Activated CD4-positive, alpha-beta T cell treated with anti-CD3 and anti-CD28 coated beads, Interleukin-2, amount 50 U/mL, for 1 hour (primary cell): ENCODE data around the gene IL10RA.
A peak's percentile ranks its signal among the peaks of the same experiment; 100 is the strongest.
"Not testable (repeated sequence)": the region's sequence is repeated elsewhere in the genome, so short reads cannot be mapped to it uniquely, and the experiment has no call there.

Source experiments
- DNase-seq: peaks from one replicate; pipeline ENCODE4 v3.0.0-alpha.2; 2020

The IL10RA gene

DNA sequence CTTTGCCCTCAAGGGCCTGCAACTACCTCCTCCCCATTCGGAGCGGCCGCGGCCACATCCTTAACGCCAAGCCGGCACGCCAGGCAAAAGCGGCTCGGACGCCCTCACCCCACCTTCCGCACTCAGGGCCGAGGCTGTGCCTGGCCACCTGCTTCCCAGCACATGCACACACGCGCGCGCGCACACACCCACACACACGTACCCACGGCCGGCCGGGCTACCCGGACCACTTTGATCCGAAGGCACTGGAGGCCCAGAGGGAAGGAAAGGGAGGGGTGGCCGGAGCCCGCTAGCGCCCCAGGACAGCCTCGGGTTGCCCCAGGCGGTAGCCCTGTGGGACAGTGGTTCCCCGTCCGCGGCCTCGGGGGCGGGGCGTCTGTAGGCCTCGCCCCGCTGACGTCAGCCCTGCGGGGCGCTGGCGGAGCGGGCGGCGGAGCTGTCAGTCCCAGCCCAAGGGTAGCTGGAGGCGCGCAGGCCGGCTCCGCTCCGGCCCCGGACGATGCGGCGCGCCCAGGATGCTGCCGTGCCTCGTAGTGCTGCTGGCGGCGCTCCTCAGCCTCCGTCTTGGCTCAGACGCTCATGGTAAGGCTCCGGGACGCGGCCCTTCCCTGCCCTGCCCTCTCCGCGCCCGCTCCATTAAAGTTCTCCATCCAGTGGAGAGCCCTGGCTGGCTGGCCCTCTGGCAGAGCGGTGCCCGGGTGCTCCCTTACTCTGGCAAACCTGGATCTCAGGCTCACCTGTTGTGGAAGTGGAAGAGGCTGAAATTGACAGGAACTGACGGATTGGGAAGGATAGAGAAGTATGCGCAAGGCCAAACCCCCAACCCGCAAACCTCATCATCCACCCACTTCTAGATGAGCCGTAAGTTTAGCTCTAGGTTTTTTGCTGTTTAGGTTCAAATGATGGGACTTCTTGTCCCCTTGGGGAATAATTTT, at the start of gene IL10RA:
Gene IL10RA, plus strand, starts transcription at position 442 of the 935 bp plus-strand sequence. Its CDS starts 74 bp downstream, at position 516.
- peak; percentile 77 for DNase-seq

DNA sequence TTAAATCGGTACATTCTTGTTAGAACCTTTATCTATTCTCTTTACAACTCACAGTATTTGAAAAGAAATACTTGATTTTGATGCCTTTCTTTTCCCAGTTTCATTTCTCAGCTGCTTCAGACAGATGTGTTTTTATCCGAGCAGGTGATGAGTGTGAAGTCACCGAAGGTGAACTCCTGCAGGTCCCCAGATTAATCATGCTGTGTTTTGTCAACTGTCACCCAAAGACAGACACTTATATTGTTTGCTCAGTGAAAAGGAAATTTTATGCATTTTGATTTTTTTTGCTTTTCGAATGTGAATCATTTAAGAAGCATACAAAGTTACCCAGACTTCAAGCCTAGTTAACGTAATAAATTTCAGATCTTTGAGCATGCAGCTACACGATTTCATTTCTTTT, 49.2 kb upstream of the IL10RA start:
- DNase-seq = no peak

DNA sequence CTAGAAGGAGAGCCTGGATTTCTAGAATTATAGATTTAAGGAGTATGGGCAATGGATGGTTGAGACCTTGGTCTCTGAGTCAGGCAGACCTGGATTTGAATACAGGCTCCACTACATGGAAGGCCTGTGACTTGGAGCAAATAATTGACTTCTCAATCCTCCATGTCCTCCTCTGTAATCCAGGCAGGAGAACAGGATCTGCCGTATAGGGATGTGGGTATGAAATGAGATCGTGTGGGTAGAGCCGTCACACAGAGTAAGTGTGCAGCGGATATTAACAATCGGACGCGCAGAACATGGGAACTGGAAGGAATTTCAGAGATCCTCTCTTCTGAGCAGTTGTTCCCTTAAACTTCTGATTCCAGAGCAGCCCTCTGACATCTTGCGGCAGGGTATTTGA, 45.5 kb upstream of the IL10RA start:
- no peak for DNase-seq

DNA sequence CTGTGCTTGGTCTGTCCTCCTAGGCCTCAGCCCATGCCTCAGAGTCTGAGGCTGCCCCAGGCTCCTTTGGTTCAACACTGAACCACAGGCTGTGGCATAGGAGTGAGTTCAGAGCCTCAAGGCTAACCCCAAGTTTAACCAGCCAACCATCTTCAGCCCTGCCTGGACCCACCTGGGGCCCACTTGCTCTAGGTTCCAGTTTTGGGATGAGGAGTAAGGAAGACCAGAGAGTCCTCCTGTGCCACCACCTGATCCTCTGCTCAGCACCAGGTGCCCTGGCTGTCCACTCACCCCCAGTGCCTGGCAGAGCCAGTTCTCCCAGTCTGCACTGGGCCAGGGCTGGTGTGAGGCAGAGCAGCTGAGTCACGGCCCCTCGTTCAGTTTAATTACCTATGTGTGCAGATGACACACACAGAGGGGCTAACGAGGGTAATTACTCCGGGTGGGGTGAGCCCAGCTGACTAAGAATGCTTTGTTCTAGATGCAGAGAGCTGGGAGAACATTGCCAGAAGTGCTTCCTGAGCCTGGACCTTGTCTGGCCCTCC, 45.0 kb upstream of the IL10RA start:
- no peak for DNase-seq

DNA sequence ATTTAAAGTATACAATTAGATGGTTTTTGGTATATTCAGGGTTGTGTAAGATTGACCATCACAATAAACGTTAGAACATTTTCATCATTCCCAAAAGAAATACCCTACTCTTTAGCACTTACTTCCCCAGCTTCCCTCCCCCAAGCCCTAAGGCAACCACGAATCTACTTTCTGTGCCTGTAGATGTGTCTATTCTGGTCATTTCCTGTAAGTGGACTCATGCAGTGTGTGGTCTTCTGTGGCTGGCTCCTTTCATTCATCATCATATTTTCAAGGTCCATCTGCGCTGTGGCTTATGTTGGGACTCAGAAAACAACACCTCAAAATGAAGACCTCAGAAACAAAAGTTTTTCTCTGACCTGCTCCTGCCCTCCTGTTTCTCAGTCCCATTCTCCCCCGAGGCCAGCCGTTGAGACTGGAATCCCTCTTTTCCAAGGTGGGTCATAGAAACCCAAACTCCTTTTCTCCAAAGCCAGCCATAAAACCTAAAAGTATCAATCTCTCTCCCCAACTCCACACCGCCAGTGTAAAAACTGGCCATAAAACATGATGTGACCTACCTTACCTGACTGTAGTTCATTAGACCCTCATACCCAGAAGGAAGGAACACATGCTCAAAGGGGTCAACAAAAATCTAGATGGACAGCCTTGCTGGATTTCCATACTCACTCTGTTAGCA, 44.1 kb upstream of the IL10RA start:
- DNase-seq = no peak

DNA sequence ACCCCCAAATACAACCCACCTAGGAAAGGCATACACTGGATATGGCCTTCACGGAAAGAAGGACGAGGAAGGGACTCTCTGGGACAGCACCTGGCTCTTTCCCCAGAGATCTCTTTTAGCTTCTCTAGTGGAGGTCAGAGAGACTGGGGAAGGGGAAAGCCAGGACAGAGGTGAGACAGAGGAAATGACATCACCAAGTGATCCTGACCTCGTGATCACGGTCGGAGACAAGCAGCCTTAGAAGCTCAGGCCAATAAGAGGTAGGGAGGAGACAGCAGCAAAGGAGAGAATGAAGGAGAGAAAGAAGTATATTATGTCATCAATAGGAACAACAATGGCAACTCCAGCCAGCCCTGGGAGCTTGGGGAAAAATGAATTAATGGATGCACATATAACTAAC, 41.6 kb upstream of the IL10RA start:
- no peak for DNase-seq

DNA sequence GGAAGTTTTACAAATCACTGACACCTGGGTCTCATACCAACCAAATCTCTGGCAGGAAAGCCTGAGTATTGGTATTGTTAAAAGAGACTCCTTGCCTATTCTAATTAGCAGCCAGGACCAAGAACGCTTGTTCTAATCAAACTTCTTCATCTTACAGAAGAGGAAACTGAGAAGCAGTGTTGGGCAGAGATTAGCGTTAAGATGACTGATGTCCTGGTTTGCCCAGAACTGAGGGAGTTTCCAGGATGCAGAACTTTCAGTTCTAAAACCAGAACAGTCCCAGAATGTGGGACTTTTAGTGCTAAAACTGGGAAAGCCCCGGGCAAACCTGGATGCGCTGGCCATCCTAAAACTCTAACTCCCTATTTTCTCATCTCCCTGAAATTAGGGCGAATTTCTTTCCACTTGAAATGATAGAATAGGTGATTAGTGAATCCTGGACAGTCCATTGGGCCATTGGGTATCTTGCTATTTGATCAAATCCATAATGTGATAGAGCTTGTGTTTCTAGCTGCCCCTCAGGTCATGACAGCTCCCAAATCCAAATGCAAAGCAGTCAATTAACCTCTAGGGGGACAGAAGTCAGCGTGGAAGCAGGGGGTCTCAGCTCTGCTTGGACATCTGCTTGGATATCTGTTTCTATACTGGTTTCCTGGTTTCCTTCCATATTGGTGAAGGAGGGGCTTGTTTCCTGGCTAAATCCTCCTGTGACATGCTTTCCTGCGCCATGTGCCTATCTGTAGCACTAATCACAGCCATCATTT, 41.0 kb upstream of the IL10RA start:
- DNase-seq = no peak

DNA sequence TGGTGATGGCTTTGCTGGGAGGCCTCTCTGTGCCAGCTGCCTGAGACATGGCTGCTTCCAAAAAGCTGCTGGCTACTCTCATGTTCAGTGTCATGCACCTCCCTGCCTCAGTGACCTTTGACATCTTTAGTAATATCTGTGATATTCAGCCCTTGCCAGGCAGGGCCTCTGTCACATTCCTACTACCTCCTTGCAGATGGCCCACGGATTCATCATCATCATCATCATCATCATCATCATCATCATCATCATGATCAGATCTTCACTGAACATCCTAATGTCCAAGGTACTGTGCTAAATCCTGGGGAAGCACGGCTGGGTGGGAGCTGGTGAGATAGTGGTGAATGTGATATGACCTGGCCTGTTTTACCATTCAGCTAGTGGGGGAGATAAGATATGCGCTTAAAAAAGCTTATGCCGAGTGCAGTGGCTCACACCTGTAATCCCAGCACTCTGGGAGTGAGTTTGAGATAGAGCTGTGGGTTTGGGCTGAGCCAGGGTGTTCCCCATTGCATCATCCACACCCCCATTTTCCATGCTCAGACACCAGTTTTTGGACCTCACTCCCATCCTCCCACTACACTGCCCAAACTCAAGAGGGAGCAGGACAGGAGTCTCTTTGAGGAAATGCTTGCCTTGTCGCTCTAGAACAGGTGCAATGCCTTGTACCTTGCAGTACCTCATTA, 39.9 kb upstream of the IL10RA start:
- DNase-seq = no peak

DNA sequence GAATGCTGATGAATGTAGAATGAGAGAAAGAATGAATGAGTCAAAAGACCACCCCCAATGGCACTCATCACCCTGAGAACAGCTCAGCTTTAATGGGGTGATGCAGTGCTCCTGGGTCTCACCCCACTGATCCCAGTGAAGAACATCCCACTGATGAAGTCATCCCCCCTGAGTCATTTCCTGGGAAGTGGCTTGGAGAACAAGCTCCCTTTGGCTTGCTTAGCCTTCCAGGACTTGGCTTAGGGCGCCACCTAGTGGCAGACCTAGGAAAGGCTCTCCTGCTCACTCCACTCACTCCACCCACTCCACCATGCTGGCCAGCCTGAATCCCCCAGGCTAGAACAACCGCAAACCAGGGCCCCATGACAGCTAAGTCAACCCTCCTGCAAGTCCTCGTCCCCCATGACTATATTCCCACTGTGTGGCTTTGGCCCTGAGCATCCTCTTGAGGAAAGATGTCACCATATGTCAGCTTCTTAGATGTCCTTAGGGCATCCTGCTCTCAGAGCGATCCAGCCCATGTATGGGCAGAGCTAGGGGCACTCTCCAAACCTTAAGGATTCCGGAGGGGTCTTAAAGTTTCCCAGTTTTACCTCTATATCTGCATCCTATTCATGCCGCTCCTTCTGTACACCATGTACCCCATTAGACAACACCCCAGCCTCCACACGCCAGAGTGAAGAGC, 39.2 kb upstream of the IL10RA start:
- peak; percentile 81 for DNase-seq

DNA sequence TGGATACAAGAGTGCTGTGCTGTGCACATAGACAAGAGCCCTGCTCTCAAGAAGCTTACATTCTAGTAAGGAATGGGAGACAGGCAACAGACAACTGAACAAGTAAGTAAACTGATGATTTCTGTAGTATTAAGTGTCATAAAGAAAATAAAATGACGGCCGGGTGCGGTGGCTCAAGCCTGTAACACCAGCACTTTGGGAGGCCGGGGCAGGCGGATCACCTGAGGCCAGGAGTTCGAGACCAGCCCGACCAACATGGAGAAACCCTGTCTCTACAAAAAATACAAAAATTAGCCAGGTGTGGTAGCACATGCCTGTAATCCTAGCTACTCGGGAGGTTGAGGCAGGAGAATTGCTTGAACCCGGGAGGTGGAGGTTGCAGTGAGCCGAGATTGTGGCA, 38.4 kb upstream of the IL10RA start:
- not testable (repeated sequence) for DNase-seq

DNA sequence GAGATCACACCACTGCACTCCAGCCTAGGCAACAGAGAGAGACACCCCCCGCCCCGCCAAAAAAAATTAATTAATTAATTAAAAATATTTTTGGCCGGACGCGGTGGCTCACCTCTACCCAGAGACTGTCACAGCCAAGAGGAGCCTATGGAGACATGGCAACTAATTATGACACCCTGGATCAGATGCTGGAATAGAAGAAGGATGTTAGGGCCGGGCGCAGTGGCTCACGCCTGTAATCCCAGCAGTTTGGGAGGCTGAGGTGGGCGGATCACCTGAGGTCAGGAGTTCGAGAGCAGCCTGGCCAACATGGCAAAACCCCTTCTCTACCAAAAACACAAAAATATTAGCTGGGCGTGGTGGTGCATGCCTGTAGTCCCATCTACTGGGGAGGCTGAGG, 37.7 kb upstream of the IL10RA start:
- not testable (repeated sequence) for DNase-seq

DNA sequence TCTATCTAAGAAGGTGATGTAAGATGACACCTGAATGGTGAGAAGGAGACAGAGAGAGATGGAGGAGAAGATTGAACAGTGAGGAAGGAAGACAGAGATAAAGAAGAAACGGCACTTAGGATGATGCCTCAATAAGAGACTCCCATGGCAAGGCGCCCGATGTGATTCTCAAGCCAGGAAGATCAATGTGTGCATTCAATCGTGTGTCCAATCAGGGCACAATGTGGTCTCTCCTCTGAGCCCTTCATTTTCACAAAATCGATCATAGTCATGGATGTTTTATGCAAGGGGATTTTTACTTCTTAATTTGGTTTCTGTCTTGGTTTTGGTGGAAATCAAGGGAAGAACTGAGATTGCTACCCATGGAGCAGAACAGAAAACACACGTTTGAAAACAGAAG, 37.1 kb upstream of the IL10RA start:
- no peak for DNase-seq

DNA sequence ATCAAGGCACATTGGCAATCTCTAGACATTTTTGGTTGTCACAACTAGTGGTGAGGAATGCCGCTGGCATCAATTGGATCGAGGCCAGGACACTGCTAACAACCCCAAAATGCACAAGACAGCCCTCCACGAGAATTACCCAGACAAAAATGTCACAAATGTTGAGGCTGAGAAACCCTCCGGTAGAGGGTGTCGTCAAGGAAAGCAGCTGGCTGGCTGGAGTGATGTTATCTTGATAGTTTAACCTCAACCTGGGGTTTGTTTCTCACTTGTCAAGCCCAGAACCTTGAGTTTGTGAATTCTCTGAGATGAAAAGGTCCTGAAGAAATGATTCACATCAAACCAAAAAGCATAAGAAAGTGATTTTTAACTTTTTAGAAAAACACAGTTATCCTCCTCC, 35.9 kb upstream of the IL10RA start:
- DNase-seq = peak; percentile 59

DNA sequence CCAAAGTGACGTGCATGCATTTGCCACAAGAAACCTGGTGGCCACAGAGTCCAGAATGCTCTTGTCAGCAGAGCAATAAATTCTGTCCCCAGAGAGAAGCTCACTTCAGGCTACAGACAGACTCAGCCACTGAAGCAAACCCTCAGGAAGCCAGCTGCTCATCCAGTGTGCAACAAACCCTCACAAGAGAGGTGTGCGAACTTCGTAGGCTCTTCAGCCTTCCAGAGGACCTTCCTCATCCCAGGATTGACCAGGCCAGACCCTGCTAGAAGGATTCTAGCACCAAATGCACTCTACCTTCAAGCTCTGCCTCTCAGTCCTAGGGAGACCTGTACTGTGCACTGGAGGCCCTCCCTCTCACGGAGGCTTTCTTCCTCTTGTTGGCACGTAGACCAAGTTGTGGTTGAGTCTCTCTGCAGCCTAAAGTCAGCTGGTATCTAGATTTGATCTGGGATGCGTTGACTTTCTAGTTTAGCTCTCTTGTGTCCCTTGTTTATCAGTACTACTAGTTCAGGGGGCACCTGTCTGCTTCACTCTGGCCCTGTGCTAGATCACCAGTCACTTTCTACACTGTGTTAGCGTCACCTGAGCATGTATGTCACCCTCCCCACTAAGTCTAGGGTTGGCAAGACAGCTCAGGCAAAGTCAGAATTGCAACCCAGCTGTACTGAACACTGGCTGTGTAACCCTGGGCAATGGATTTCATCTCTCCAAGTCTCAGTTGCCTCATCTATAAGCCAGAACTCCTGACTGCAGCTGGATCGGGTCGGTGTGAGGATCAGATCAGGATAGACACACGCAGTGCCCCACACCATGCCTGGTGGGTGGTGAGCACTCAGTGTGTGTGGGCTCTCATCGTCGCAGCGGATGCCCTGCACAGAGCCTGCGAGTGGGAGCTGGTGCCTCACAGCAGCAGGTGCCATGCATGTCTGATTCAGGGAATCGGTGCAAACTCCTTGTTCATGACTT, 34.9 kb upstream of the IL10RA start:
- DNase-seq = peak; percentile 36

DNA sequence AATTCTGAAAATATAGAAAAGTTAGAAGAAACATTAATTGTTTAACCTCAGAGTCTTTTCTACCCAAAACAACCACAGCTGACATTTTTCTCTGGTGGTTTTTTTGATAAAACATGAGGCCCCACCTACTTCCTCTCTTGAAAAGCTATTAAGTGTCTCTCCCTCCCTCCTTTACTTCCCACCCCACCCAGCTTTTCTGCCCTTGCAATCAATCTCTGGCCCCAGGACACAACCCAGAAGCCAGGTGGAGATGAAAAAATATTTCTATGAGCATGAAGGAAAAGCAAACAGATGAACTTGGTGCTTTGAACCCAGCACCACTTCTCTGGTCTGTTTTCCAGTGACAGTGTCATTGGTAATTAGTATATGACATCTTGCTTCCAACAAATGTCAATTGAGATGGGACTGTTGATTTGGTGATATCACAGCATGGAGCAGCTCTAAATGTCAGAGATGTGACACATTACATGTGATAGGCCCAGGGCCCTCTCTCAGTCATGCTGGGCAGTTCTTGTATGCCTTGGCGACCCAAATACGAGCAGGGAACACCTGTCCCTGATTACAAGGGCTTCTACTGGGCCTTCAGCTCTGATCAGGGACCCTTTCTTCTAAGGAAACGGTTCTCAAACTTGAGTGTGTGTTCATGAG, 33.0 kb upstream of the IL10RA start:
- DNase-seq = no peak

DNA sequence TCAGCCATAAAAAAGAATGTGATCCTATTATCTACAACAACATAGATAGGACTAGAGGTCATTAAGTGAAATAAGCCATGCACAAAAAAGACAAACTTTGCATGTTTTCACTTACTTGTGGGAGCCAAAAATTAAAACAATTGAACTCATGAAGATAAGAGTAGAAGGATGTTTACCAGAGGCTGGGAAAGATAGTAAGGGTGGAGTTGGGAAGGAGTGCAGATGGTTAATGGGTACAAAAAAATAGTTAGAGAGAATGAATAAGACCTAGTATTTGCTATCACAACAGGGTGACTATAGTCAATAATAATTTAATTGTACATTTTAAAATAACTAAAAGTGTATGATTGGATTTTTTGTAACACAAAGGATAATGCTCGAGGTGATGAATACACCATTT, 27.2 kb upstream of the IL10RA start:
- no peak for DNase-seq

DNA sequence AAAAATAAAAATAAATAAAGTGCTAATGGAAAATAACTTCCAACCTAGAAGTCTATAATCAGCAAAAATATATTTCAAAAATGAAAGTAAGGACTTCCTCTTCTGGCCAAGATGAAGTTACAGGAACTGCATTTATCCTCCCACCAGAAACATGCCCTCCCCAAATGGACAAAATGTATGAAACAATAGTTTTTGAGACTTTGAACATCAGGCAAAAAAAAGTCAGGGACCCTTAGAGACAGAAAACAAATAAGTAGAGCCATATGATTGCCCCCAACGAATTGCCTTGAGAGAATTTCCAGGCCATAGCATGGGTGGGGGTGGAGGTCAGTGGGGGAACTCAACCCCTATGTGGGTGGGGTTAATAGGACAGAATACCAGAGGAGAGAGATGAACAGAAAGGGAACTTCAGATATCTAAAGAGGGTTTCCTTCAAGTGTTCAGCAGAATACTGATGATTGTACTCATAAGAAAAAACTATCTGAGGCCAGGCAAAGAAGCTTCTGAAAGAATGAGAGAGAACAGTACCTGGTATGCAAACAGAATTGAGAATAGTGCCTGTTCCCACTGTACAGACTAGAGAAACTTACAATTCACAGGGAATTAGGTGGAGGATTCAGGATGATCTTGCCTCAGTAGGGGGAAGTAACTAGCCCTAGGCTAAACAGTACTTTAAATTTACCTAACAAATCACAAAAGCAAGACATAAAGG, 26.6 kb upstream of the IL10RA start:
- DNase-seq = no peak

DNA sequence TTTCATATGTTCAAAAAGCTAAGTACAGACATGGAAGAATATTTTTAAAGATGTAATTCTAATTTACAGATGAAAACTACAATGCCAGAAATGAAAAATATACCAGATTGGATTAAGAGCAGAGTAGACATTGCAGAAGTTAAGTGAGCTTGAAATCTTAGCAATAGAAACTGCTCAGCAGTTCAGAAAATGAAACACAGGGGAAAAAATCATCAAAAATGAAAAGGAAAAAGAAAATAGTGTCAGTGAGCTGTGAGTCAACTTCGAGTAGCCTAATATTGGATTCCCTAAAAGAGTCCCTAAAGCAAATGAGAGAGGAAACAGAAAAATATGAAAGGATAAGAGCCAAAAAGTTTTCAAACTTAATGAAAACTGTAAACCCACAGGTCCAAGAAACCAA, 25.8 kb upstream of the IL10RA start:
- no peak for DNase-seq

DNA sequence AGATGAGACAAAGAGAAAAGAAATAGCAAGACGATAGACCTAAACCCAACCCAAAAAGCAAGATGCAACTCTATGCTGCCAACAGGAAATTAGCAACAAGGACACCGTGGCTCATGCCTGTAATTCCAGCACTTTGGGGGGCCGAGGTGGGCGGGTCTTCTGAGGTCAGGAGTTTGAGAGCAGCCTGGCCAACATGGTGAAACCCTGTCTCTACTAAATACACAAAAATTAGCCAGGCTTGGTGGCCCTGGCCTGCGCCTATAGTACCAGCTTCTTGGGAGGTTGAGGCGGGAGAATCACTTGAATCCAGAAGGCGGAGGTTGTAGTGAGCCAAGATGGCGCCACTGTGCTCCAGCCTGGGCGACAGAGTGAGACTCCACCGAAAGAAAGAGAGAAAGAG, 24.3 kb upstream of the IL10RA start:
- DNase-seq = no peak

DNA sequence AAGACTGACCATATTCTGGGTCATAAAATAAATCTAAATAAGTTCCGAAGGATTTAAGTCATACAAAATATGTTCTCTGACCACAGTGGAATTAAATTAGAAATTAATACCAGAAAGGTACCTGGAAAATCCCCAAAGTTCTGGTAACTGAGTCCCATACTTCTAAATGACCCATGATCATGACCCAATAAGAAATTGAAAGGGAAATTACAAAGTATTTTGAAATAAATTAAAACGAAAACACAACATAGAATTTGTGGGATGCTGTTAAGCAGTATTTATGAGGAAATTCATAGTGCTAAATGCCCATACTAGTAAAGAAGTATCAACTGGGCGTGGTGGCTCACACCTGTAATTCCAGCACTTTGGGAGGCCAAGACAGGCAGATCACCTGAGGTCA, 23.4 kb upstream of the IL10RA start:
- no peak for DNase-seq
